Measurements from ENCODE around the gene PHLDB2.

The PHLDB2 gene

GRCh38 chr3:111999484-112000324 lies 140.6 kb downstream of the PHLDB2 start:
- DNase-seq (ENCODE audit: extremely low read depth, low read depth) = no peak
- TF ChIP-seq CTCF (IDR thresholded peaks at IDR 0.05; ENCODE audit: low read depth, low read length) = no peak

GRCh38 chr3:112000367-112000771 lies 141.3 kb downstream of the PHLDB2 start:
- TF ChIP-seq CTCF (IDR thresholded peaks at IDR 0.05; ENCODE audit: low read depth, low read length) = no peak
- no peak for DNase-seq (ENCODE audit: extremely low read depth, low read depth)

- DNase-seq (ENCODE audit: extremely low read depth, low read depth) = no peak
- TF ChIP-seq CTCF (IDR thresholded peaks at IDR 0.05; ENCODE audit: low read depth, low read length) = no peak
These were observed 141.9 kb downstream of the PHLDB2 start for GRCh38 chr3:112000966-112001365.

GRCh38 chr3:112001526-112001925 lies 142.5 kb downstream of the PHLDB2 start:
- no peak for TF ChIP-seq CTCF (IDR thresholded peaks at IDR 0.05; ENCODE audit: low read depth, low read length)
- no peak for DNase-seq (ENCODE audit: extremely low read depth, low read depth)

GRCh38 chr3:112002096-112002971 lies 143.3 kb downstream of the PHLDB2 start:
- TF ChIP-seq CTCF (IDR thresholded peaks at IDR 0.05; ENCODE audit: low read depth, low read length) = no peak
- no peak for DNase-seq (ENCODE audit: extremely low read depth, low read depth)

GRCh38 chr3:112003321-112004080 lies 144.4 kb downstream of the PHLDB2 start:
- DNase-seq (ENCODE audit: extremely low read depth, low read depth) = no peak
- no peak for TF ChIP-seq CTCF (IDR thresholded peaks at IDR 0.05; ENCODE audit: low read depth, low read length)
